GM12874 (cell line): ENCODE data around the gene CEP112.

ENCODE experiments used
- CTCF ChIP-seq: IDR thresholded peaks from 2 replicates; pipeline ENCODE4 v1.5.1; 2011; ENCODE audit warnings: low read depth, mild to moderate bottlenecking, control low read depth, low read length, moderate library complexity; ENCODE audit not compliant: insufficient read depth

The CEP112 gene

GRCh38 chr17:66142428-66142827, 49.5 kb downstream of the CEP112 start:
- no peak for TF ChIP-seq CTCF

- TF ChIP-seq CTCF, result no peak
These were observed 53.8 kb downstream of the CEP112 start for GRCh38 chr17:66138120-66138519.

GRCh38 chr17:66135896-66136295, 56.0 kb downstream of the CEP112 start:
- no peak for TF ChIP-seq CTCF

GRCh38 chr17:66135219-66135618, 56.7 kb downstream of the CEP112 start:
- TF ChIP-seq CTCF, result no peak

- no peak for TF ChIP-seq CTCF
These were observed 62.2 kb downstream of the CEP112 start for GRCh38 chr17:66129759-66130158.

GRCh38 chr17:66126231-66126630, 65.7 kb downstream of the CEP112 start:
- no peak for TF ChIP-seq CTCF

- no peak for TF ChIP-seq CTCF
These were observed 68.8 kb downstream of the CEP112 start for GRCh38 chr17:66123163-66123562.

GRCh38 chr17:66115246-66115645, 76.7 kb downstream of the CEP112 start:
- no peak for TF ChIP-seq CTCF
